GM18951 (cell line): ENCODE measurements around the gene PTOV1.

ENCODE experiments used
- POLR2A ChIP-seq: IDR thresholded peaks from 4 replicates; pipeline ENCODE4 v1.6.1; 2011; ENCODE audit warnings: mild to moderate bottlenecking; ENCODE audit not compliant: insufficient read length, insufficient read depth; ENCODE audit errors: extremely low read depth
- in situ Hi-C: fragments of 300-500 bp; cut with MboI; formaldehyde crosslinking; loops from one replicate; pipeline ENCODE4 v1.12.0; 2022; ENCODE audit warnings: low sequenced_read_pairs, mixed read lengths, inconsistent platforms; ENCODE audit not compliant: unreplicated experiment

PTOV1 gene

DNA sequence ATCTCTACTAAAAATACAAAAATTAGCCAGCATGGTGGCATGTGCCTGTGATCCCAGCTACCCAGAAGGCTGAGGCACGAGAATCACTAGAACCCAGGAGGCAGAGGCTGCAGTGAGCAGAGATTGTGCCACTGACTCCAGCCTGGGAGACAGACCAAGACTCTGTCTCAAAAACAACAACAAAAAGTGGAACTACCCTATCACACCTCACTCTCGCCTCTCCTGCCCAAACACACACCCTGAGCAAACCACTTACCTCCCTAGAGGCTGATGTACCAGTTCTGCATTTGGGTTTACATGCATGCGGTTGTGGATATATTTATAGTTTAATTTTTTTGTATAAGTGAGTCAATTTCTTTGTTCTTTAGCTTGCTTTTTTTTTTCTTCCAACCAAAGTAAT lies 7.7 kb upstream of the PTOV1 start:
- in situ Hi-C loops, result no loop called here
- no peak for TF ChIP-seq POLR2A

DNA sequence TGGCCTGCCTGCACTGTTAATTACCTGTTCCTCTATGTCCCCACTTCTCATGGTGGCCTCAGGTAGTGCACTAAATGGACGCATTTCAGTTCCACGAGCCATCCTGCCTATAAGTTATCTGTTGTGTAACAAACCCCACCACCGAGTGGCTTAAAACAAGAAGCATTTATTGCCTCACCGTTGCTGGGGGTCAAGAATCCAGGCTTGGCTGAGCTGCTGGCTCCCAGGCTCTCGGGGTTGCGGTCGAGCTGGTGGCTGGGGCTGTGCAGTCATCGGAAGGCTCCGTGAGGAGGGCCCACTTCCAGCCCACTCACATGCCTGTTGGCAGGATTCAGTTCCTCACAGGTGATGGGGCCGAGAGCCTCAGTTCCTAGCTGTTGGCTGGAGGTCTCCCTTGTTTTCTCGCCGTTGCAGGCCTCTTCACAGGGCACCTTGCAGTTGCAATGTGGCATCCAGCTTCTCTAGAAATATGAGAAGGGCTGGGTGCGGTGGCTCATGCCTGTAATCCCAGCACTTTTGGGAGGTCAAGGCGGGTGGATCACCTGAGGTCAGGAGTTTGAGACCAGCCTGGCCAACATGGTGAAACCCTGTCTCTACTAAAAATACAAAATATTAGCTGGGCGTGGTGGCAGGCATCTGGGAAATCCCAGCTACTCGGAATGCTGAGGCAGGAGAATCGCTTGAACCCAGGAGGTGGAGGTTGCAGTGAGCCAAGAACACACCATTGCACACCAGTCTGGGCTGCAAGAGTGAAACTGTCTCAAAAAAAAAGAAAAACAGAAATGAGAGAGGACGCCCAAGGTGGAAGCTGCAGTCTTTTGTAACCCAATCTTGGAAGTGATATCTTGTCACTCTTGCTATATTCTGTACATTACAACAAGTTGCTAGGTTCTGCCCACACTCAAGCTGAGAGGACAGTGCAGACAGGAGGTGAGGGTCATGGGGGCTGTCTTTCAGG lies 6.5 kb upstream of the PTOV1 start:
- TF ChIP-seq POLR2A, result no peak
- in situ Hi-C loops, result no loop called here

GRCh38 chr19:49845414-49845813 lies 5.5 kb upstream of the PTOV1 start:
- in situ Hi-C loops, result no loop called here
- TF ChIP-seq POLR2A, result no peak

- in situ Hi-C loops, result no loop called here
- no peak for TF ChIP-seq POLR2A
These were observed 4.6 kb upstream of the PTOV1 start for GRCh38 chr19:49846408-49846807.

DNA sequence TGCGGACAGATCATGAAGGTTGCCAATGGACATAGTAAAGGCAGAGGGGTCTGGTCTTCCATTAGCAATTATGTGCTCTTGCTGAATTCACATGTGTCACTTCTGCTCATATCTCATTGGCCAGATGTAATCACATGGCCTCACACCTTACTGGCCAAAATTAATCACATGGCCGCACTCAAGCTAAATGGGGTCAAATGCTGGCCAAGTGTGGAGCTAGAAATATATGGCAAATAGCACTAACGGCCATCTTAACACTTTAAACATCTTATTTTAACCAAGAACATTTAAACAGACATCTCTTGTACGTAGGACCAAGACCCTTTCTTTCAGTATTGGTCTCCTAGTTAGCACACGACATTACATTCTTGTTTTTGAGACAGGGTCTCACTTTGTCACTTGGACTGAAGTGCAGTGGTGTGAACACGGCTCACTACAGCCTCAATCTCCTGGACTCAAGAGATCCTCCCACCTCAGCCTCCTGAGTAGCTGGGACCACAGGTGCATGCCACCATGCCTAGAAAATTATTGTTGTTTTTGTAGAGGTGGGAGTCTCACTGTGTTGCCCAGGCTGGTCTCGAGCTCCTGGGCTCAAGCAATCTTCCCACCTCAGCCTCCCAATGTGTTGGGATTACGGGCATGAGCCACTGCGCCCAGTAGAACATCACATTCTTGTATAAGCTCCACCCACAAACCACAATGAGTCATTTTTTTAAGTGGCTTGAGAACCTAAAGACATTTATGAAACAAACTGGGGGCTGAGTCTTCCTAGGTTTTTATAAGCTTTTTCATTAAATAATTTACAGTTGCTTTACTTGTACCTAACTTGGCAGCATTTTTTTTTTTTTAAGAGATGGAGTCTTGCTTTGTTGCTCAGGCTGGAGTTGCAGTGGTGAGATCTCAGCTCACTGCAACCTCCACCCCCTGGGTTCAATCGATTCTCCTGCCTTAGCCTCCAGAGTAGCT lies 2.9 kb upstream of the PTOV1 start:
- in situ Hi-C loops, result no loop called here
- TF ChIP-seq POLR2A, result no peak

GRCh38 chr19:49848938-49849337 lies 2.0 kb upstream of the PTOV1 start:
- no peak for TF ChIP-seq POLR2A
- in situ Hi-C loops, result no loop called here

DNA sequence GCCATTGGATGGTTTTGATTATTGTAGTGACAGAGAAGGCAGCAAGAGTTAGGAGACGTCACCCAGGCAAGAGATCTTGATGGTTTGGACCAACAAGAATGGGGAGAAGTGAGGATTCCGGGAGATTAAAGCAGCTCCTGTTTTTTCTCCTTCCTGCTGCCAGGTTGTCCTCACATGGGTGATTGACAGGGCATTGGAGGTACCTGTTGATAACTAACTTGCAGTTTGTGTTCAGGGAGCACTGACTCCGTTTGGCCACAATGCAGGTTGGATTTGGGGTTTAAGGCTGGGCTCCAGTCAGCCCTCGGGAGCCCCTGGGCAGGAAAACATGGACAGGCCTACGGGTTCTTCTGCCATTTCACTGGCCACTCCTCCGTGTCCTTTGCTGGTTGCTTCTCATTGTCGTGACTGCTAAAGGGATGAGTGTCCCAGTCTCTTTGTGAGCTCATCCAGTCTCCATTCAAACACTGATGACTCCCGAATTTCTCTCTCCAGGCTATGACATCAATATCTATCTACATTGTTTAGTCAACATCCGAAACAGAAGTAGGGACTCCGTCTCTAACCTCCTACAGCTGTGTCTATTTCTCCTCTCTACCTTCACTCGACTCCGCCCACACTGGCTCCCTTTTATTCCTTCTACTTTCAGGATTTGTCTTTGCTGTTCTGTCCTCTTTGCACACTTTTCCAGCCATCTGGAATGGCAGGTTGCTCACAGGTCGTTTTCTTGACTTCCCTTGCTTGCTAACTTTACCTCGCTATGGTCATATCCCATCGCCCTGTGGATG lies 1.3 kb upstream of the PTOV1 start:
- in situ Hi-C loops, result no loop called here

DNA sequence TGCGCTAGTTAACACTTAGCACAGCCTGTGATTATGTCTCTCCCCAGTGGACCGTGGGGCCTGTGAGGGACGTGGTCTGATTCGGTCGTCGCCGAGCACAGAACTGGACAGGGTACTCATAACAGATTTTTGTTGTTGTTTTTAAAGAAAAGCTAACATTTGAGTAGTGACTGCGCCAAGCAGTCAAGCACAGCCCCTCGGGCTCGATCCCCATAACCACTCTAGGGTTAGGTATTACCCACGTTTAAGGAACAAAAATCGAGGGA lies 805 bp upstream of the PTOV1 start:
- TF ChIP-seq POLR2A, result no peak
- in situ Hi-C loops, result no loop called here

More for the DNA sequence above, 1.3 kb upstream of the PTOV1 start:
- TF ChIP-seq POLR2A, result no peak

DNA sequence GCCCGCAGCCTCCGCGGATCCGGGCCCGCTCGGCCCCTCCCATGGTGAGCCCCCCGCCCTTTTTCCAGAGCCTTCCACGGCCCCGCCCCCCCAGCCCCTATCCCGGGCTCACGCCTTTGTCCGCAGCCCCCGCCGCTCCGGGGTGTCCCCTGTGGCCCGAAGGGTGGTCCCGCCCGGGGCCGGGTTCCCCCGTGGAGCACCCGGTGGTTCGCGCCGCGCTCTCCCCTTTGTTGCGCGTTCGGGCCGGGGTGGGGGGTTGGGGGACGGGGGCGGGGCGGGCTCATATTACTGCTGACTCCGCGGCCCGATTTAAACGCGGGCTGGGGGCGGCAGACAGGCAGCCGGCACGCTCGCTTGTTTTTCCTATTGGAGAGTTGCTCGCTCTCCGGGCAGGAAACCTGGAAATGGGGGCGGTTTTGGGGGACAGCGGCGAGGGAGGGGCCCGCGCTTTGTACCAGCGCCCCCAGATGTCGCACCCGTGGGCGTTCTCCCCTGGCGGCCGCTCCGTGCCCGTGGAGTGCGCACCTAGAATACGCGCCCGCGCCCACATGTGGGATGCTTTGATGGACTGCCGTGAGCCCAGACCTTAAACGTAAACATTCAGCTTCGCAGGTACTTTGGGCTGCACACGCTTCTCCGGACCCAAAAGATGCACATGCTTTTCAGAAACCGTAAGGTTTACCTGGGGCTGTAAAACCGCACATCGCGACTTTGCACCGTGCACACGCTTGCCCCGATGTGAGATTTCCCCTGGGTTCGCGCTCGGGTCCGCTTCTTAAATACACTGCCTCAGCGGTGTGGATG lies 699 bp downstream of the PTOV1 start:
- TF ChIP-seq POLR2A, result no peak
- in situ Hi-C loops, result no loop called here

DNA sequence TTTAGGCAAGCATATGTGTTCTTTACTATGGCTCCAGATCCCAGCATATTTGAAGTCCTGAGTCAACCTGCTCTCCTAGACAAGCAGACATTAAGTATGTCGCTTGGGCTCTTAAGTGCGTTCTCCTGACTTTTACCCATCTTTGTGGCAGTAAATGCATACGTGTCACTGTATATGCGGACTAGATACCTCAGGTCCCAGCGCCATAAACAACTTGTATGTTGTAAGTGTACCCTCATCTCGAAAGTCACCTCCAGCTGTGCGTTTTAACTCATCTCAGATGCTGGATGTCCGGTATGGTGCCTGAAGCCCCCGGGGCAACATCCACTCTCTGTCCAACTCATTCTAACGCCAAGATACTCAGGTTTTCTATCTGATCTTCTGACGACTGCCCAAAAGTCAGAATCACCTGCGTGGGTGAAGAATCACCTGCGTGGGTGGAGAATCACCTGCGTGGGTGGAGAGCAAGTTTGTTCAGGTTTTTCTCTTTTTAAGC lies 1.7 kb downstream of the PTOV1 start:
- in situ Hi-C loops, result no loop called here
- no peak for TF ChIP-seq POLR2A

DNA sequence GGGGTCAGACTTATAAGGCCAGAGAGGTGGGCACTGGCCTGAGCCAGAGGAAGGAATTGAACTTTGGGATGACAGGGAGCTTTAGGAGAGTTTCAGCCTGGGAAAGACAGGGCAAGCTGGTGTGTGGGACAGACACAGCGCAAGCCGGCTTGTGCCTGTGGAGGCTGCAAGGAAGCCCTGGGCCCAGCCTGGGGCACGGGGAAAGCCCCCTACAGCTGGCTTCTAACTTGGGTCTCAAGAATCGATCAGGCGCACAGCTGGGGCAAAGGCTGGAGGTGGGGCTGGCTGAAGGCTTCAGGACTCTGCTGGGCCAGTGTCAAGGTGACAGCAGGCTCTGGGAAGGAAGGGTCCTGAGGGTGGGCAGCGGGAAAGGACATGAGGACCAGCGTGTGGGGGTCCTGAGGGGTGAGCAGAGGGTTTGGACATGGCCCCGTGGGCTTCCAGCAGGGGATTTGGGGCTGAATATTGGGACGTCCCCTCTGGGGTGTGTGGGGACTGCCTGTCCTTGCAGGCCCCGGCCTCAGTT lies 3.0 kb downstream of the PTOV1 start:
- no peak for TF ChIP-seq POLR2A
- in situ Hi-C loops, result no loop called here
